ENCODE results near the gene FBXL20. TPM values are rescaled to one million over a fixed set of nuclear protein-coding genes. Genes with fewer than 3 reads are reported as not detected.

Gene FBXL20
- total RNA-seq, 1 experiment from 2014 or later: 71.5 TPM

DNA sequence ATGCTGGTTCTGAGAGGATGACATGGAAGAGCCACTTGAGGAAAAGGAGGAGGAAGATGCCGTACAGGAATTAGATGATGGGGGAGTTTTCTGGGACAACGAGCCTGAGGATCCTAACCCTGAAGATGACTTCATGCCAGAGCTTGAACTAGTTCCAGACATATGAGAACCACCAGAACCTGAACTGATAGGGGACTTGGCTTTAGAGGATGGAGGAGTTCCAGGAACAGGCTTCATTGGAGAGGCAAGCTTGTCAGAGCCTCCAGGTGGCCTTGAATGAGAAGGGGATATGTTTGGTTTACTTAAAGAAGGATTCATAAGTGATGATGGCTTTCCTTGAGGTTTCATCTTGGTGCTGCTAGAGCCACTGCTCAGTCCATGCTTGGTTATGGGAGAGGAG is 6.9 kb upstream of the FBXL20 start:
- Mint-ChIP-seq H3K27ac (ENCODE audit: unreplicated experiment) (peak overlapping the region; percentile 2), H3K4me1 (ENCODE audit: low read depth, unreplicated experiment) (peaks cover 19% of the 10 kb centered on the region), H3K36me3 (ENCODE audit: insufficient read depth, unreplicated experiment) (peaks cover 92% of the 10 kb centered on the region), H3K9me3 (ENCODE audit: low read depth, unreplicated experiment) (no peaks in the 10 kb centered on the region), H3K27me3 (ENCODE audit: unreplicated experiment) (no peaks in the 10 kb centered on the region), H3K4me3 (ENCODE audit: low read depth, unreplicated experiment) (no peak overlapping the region)
- intact Hi-C loops (cut with micrococcal nuclease; ENCODE audit: unreplicated experiment): no loop called here
- DNase-seq: no peak
- no TSS peak for BruUV-seq (replicated peaks)
- TF ChIP-seq, protein P1, sequence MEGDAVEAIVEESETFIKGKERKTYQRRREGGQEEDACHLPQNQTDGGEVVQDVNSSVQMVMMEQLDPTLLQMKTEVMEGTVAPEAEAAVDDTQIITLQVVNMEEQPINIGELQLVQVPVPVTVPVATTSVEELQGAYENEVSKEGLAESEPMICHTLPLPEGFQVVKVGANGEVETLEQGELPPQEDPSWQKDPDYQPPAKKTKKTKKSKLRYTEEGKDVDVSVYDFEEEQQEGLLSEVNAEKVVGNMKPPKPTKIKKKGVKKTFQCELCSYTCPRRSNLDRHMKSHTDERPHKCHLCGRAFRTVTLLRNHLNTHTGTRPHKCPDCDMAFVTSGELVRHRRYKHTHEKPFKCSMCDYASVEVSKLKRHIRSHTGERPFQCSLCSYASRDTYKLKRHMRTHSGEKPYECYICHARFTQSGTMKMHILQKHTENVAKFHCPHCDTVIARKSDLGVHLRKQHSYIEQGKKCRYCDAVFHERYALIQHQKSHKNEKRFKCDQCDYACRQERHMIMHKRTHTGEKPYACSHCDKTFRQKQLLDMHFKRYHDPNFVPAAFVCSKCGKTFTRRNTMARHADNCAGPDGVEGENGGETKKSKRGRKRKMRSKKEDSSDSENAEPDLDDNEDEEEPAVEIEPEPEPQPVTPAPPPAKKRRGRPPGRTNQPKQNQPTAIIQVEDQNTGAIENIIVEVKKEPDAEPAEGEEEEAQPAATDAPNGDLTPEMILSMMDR (IDR thresholded peaks at IDR 0.05; ENCODE audit: unreplicated experiment): no peak
- CTCF ChIA-PET: interaction anchor here (0.6 kb wide), 1 partner anchor 71 kb away, joined by 3 read pairs; no protein-coding TSS in a partner anchor

DNA sequence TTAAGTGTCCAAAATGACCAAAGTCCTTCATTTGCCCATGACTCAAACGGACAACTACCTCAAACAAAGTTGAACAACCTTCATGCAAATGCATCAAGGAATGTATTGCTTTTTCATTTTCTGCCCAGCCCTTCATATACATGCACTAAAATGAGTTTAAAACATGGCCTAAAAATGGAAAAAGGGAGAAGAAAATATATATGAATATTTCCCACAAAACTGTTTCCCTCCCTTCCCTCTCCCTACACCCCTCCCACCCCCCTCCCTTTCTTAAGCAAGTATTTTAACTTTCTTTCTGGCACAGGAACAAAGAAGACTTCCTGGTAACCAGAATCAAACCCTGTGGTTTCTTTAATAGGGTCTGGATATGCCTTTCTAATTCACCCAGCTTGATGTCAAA is 5.5 kb upstream of the FBXL20 start:
- CTCF ChIA-PET: interaction anchor here (0.6 to 0.8 kb wide), 3 partner anchors 78 to 1240 kb away, joined by 3 to 7 read pairs (median 5); no protein-coding TSS in a partner anchor

DNA sequence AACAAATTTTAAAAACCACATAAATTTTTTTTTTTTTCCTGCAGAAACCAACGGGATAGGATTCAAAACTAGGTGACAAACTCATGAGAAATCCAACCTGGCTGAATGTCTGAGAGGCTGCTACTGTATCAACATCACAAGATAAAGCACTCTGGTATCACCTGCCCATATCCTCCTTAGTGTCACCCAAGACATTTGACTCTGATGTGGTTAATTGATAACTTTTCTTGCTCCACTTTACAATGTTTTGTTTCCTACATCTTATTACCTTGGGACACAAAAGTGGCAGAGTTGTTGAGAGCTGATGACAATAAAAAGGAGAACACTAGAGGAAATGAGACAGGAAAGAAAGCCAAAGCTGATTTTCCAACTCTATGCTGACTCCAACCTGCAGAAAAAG is 4.0 kb upstream of the FBXL20 start:
- H3K4me3 Mint-ChIP-seq (ENCODE audit: low read depth, unreplicated experiment): no peak overlapping the region
- H3K36me3 Mint-ChIP-seq (ENCODE audit: insufficient read depth, unreplicated experiment): peaks cover 92% of the 10 kb centered on the region
- intact Hi-C loops (cut with micrococcal nuclease; ENCODE audit: unreplicated experiment): no loop called here
- H3K9me3 Mint-ChIP-seq (ENCODE audit: low read depth, unreplicated experiment): no peaks in the 10 kb centered on the region
- DNase-seq: no peak
- peaks cover 31% of the 10 kb centered on the region for H3K4me1 Mint-ChIP-seq (ENCODE audit: low read depth, unreplicated experiment)
- no peaks in the 10 kb centered on the region for H3K27me3 Mint-ChIP-seq (ENCODE audit: unreplicated experiment)
- TF ChIP-seq, protein P1 (IDR thresholded peaks at IDR 0.05; ENCODE audit: unreplicated experiment): no peak
- no peak overlapping the region for H3K27ac Mint-ChIP-seq (ENCODE audit: unreplicated experiment)
- no TSS peak for BruUV-seq (replicated peaks)
- CTCF ChIA-PET: interaction anchor here (0.6 to 1.2 kb wide), 5 partner anchors 8 to 205 kb away, joined by 3 to 7 read pairs (median 4); partner anchors contain the start of gene RPL19

More for the DNA sequence above, 5.5 kb upstream of the FBXL20 start:
- Mint-ChIP-seq H3K4me3 (ENCODE audit: low read depth, unreplicated experiment) (no peak overlapping the region), H3K4me1 (ENCODE audit: low read depth, unreplicated experiment) (peaks cover 27% of the 10 kb centered on the region), H3K9me3 (ENCODE audit: low read depth, unreplicated experiment) (no peaks in the 10 kb centered on the region), H3K27me3 (ENCODE audit: unreplicated experiment) (no peaks in the 10 kb centered on the region), H3K36me3 (ENCODE audit: insufficient read depth, unreplicated experiment) (peaks cover 92% of the 10 kb centered on the region), H3K27ac (ENCODE audit: unreplicated experiment) (no peak overlapping the region)
- intact Hi-C loops (cut with micrococcal nuclease; ENCODE audit: unreplicated experiment): no loop called here
- TF ChIP-seq, protein P1 (IDR thresholded peaks at IDR 0.05; ENCODE audit: unreplicated experiment): no peak
- no TSS peak for BruUV-seq (replicated peaks)
- DNase-seq: no peak

DNA sequence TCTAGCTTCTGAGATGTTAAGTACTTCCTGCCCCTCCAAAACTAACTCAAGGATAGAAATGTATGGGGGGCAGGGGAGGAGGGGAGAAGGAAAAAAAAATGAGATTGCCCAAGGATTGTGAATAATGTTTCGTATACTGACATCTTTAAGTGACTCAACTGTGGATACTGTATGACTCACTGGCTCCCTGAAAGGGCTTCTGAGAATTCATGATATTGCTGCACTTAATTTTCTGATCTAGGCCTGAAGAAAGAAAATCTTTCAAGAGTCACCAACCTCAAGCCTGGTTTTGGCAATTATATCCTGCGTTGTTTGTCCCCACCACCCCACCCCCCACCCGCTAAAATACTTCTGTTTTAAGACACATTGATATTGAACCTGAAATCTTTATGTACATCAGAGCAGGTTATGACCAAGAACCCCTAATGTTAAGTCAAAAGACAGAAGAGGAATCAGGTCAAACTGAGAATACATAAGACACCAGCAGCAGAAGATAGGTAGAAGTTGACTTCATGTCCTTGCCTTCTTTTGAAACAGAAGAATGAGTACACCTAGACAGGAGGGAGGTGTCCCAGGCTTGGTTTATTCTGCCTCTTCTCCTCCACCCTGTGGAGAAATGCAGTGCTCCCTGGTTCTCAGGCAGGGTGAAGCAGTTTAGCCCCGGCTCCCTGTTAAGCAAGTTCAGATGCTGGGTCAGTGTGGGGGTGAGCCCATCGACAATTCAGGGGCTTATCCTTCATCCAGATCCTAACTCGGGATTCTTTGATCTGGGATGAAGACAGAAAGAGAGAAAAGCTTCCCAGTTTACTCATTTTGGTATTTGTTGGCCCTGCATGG is 3.3 kb upstream of the FBXL20 start:
- Mint-ChIP-seq H3K4me1 (ENCODE audit: low read depth, unreplicated experiment) (peaks cover 38% of the 10 kb centered on the region), H3K27ac (ENCODE audit: unreplicated experiment) (peak overlapping the region; percentile 61), H3K27me3 (ENCODE audit: unreplicated experiment) (no peaks in the 10 kb centered on the region), H3K9me3 (ENCODE audit: low read depth, unreplicated experiment) (no peaks in the 10 kb centered on the region), H3K36me3 (ENCODE audit: insufficient read depth, unreplicated experiment) (peaks cover 92% of the 10 kb centered on the region), H3K4me3 (ENCODE audit: low read depth, unreplicated experiment) (no peak overlapping the region)
- TF ChIP-seq, protein P1 (IDR thresholded peaks at IDR 0.05; ENCODE audit: unreplicated experiment): no peak
- CTCF ChIA-PET: interaction anchor here (0.6 to 1.7 kb wide), 4 partner anchors 11 to 527 kb away, joined by 4 to 7 read pairs (median 5); partner anchors contain the start of gene MED1
- peak; percentile 38 for DNase-seq
- intact Hi-C loops (cut with micrococcal nuclease; ENCODE audit: unreplicated experiment): loop anchor here (5.0 kb wide), 1 partner anchor 197 kb away; no protein-coding TSS in a partner anchor
- BruUV-seq (replicated peaks): no TSS peak

Data from Calu3 (cell line).